Ovary (tissue), 9 donors: Measurements from ENCODE around the gene CTNNBL1. TPM values are rescaled to one million over a fixed set of nuclear protein-coding genes. Genes with fewer than 3 reads are reported as not detected.

ENCODE experiments used
- DNase-seq, 5 donors: peaks; one replicate each; pipeline ENCODE4 v3.0.0-alpha.2; 2019 to 2020
- H3K27ac ChIP-seq, 2 donors: fragments of 200-600 bp; one replicate each; pipeline versions ENCODE4 v1.5.1 to v1.8.0; 2019 to 2022
- H3K27me3 ChIP-seq: fragments of 200-600 bp; one replicate; pipeline ENCODE4 v1.8.0; 2022
- H3K36me3 ChIP-seq: fragments of 200-600 bp; sonication (generic); one replicate; pipeline ENCODE4 v1.5.1; 2019
- H3K4me1 ChIP-seq: one replicate; pipeline ENCODE4 v1.8.1; 2013; ENCODE audit warnings: mild to moderate bottlenecking, moderate library complexity; ENCODE audit not compliant: insufficient read depth
- H3K4me3 ChIP-seq: fragments of 200-600 bp; sonication (generic); one replicate; pipeline ENCODE4 v1.5.1; 2017
- H3K9me3 ChIP-seq, 2 donors: fragments of 200-600 bp in 1 of 2; sonication (generic) in 1 of 2; one replicate each; pipeline versions ENCODE4 v1.5.1 to v1.8.1; 2013 to 2019; ENCODE audit warnings: mild to moderate bottlenecking in 1 of 2, moderate library complexity in 1 of 2
- EP300 ChIP-seq: sonication (generic); formaldehyde crosslinking; IDR thresholded peaks from one replicate; pipeline ENCODE4 v1.6.1; 2017; ENCODE audit warnings: antibody characterized with exemption
- POLR2A ChIP-seq: fragments of 450-650 bp; IDR thresholded peaks from one replicate; pipeline ENCODE4 v1.6.1; 2017; ENCODE audit warnings: antibody characterized with exemption, mild to moderate bottlenecking, moderate library complexity
- WGBS, 3 donors: extraction: QIAGEN DNeasy Blood & Tissue Kit in 1 of 3; methylation state at CpG; one replicate each; pipeline versions ENCODE4 v1.1.5 to v1.1.7; 2013 to 2017; 5-methylcytosine and 5-hydroxymethylcytosine counted together
- intact Hi-C, 4 donors: fragments of 100-400 bp; cut with DNase I; formaldehyde crosslinking; loops; one replicate each; pipeline versions ENCODE4 v1.11.0 to v1.15.1; 2022 to 2023
- polyA plus RNA-seq, 2 donors: library from polyadenylated mRNA; stranded (reverse); fragments of 200-250 nt in 1 of 2; fragments of 350-450 nt in 1 of 2; fragmentation: Illumina TruSeq in 1 of 2; extraction: RNeasy Lipid Tissue Mini Kit (QIAGEN cat#74804) in 1 of 2; gene quantifications; one replicate each; pipeline ENCODE4 v1.2.3, GENCODE V29; 2013 to 2014
- total RNA-seq, 7 donors: library from RNA; depleted of rRNA in 2 of 7; stranded (reverse); fragments of >200 nt in 2 of 7; fragmentation: NEBNext Ultra II Directional in 3 of 7; extraction: Animal tissue kit (Norgen Biotek cat#: 25700) in 3 of 7; gene quantifications; one replicate each; pipeline versions ENCODE4 v1.1.0 to v1.2.4, GENCODE V29; 2016 to 2023
- TF ChIP-seq, protein P1 (sequence below), 3 donors: fragments of 450-650 bp in 2 of 3; fragments of 200-600 bp in 1 of 3; IDR thresholded peaks; one replicate each; pipeline versions ENCODE4 v1.5.1 to v1.8.0; 2016 to 2022; ENCODE audit warnings: antibody characterized with exemption in 3 of 3, mild to moderate bottlenecking in 1 of 3
- donor health status: DM: no; HTN: no; CAD: no; lungs with moderate emphysema.
- donor health status: DM: no; HTN: no; CAD: no.
- donor health status: Bipolar disorder and iron deficiency.
- donor health status: DM: yes; HTN: yes; CAD: no.
- donor health status: DM: no; HTN: no; CAD: no.
- donor health status: DM: yes; HTN: yes; CAD: no.

Gene CTNNBL1
- total and polyA plus RNA-seq, 9 donors: 17.3 to 58.7 (median 42.3) TPM

- no peaks in the 10 kb centered on the region for H3K4me1 ChIP-seq
- H3K36me3 ChIP-seq: no peaks in the 10 kb centered on the region
- H3K4me3 ChIP-seq: no peak overlapping the region
- TF ChIP-seq, protein P1, sequence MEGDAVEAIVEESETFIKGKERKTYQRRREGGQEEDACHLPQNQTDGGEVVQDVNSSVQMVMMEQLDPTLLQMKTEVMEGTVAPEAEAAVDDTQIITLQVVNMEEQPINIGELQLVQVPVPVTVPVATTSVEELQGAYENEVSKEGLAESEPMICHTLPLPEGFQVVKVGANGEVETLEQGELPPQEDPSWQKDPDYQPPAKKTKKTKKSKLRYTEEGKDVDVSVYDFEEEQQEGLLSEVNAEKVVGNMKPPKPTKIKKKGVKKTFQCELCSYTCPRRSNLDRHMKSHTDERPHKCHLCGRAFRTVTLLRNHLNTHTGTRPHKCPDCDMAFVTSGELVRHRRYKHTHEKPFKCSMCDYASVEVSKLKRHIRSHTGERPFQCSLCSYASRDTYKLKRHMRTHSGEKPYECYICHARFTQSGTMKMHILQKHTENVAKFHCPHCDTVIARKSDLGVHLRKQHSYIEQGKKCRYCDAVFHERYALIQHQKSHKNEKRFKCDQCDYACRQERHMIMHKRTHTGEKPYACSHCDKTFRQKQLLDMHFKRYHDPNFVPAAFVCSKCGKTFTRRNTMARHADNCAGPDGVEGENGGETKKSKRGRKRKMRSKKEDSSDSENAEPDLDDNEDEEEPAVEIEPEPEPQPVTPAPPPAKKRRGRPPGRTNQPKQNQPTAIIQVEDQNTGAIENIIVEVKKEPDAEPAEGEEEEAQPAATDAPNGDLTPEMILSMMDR (IDR thresholded peaks at IDR 0.05): no peak
- TF ChIP-seq POLR2A: no peak
- TF ChIP-seq EP300: no peak
- H3K27me3 ChIP-seq: no peaks in the 10 kb centered on the region
- 58 to 79% (median 61%) methylated on average over 2 of the region's 2 CpGs for WGBS, 3 donors
- no peak overlapping the region for H3K27ac ChIP-seq
- intact Hi-C loops: no loop called here
- no peak for DNase-seq
- H3K9me3 ChIP-seq: no peaks in the 10 kb centered on the region
These were observed 44.8 kb upstream of the CTNNBL1 start for GRCh38 chr20:37649017-37649416.

DNA sequence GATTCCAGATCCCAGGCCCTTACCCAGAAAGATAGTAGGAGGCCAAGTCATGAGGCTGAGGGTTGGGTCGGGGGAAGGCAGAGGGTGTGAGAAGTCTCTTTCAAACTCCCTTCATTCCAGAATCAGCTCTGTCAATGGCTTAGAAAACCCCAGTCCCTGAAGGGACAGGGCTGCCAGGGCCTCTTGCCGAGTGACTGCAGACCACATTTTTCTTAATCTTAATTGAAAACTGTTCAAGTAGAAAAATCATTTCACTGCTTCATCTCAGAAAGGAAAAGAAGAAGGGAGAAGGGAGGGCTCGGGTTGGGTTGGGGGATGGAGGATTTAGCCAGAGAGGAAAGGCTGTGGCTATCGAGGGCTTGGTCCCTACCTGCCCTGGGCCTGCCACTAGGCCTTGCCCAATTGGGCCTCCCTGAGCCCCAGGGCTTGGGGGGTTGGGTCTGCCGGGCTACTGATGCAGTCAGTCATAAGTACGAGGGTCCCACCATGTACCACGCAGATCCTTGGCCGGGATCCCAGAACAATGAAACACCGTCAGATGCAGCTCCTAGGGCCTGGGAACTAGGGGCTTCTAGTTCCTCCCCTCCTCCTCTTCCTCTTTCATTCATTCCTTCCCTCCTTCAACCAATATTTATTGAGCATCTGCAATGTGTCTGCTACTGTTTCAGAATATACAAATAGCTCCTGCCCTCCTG is 44.0 kb upstream of the CTNNBL1 start:
- H3K4me3 ChIP-seq: no peak overlapping the region
- intact Hi-C loops: no loop called here
- TF ChIP-seq EP300: no peak
- H3K9me3 ChIP-seq: no peaks in the 10 kb centered on the region
- WGBS, 3 donors: 49 to 61% (median 56%) methylated on average over 9 of the region's 9 CpGs
- H3K27me3 ChIP-seq: no peaks in the 10 kb centered on the region
- no peak for DNase-seq
- no peak overlapping the region for H3K27ac ChIP-seq
- no peaks in the 10 kb centered on the region for H3K4me1 ChIP-seq
- no peaks in the 10 kb centered on the region for H3K36me3 ChIP-seq

DNA sequence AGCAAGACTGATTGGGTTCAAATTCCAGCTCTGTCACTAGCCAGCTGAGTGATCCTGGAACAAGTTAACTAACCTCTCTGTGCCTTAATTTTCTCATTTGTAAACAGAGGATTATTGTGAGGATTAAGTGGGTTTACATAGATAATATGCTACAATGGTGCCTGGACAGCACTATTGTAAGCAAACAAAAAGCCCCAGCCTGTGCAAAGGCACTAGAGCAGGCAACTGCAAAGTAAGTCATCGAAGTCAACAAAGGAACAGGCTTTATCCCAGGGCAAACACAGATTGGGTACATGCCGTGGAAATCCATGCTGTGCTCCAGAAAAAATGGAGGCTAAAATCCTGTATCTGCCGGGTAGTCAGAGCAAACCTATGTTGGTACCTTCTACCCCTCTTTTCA is 43.2 kb upstream of the CTNNBL1 start:
- WGBS, 3 donors: 76 to 80% (median 77%) methylated on average over 3 of the region's 3 CpGs
- no peak for DNase-seq
- intact Hi-C loops: no loop called here
- Histone ChIP-seq H3K36me3 (no peaks in the 10 kb centered on the region), H3K27me3 (no peaks in the 10 kb centered on the region), H3K9me3 (no peaks in the 10 kb centered on the region), H3K4me3 (no peak overlapping the region), H3K27ac (no peak overlapping the region), H3K4me1 (no peaks in the 10 kb centered on the region)
- TF ChIP-seq, protein P1 (IDR thresholded peaks at IDR 0.05): no peak
- TF ChIP-seq EP300: no peak

- no peak for DNase-seq
- no peaks in the 10 kb centered on the region for H3K4me1 ChIP-seq
- intact Hi-C loops: no loop called here
- no peaks in the 10 kb centered on the region for H3K27me3 ChIP-seq
- H3K9me3 ChIP-seq: no peaks in the 10 kb centered on the region
- H3K4me3 ChIP-seq: no peak overlapping the region
- H3K27ac ChIP-seq: no peak overlapping the region
- no peaks in the 10 kb centered on the region for H3K36me3 ChIP-seq
- WGBS, 3 donors: 22 to 36% (median 23%) methylated on average over 5 of the region's 5 CpGs
- TF ChIP-seq, protein P1 (IDR thresholded peaks at IDR 0.05): no peak
- TF ChIP-seq POLR2A (no peak), EP300 (no peak)
These were observed 41.9 kb upstream of the CTNNBL1 start for GRCh38 chr20:37651932-37652331.

DNA sequence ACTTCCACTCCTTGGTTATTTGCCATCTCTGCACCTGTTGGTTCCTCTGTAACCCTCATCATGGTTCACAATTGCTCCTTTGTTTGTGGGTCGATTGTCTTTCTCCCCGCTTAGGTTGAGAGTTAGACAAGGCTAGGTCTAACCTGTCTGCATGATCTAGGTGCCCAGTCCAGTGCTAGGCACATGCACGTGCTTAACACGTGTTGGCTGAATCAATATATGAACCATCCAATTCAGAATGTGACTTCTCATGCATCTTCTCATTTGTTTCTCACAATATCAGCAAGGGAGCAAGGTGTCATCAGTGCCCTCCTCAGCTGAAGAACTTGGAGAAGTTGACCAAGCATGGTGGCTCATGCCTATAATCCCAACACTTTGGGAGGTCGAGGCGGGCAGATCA is 36.9 kb upstream of the CTNNBL1 start:
- Histone ChIP-seq H3K27ac (no peak overlapping the region), H3K36me3 (no peaks in the 10 kb centered on the region), H3K4me1 (no peaks in the 10 kb centered on the region), H3K27me3 (no peaks in the 10 kb centered on the region), H3K9me3 (no peaks in the 10 kb centered on the region), H3K4me3 (no peak overlapping the region)
- WGBS, 3 donors: 81 to 92% (median 83%) methylated on average over 6 of the region's 6 CpGs
- TF ChIP-seq POLR2A (no peak), EP300 (no peak)
- TF ChIP-seq, protein P1 (IDR thresholded peaks at IDR 0.05): no peak
- intact Hi-C loops: no loop called here
- DNase-seq: no peak
